HepG2 (cell line): ENCODE data around the gene STK36. TPM values are rescaled to one million over a fixed set of nuclear protein-coding genes. Genes with fewer than 3 reads are reported as not detected.
A peak's percentile ranks its signal among the peaks of the same experiment; 100 is the strongest.

Experiments
- ATAC-seq: fragments of 200-7000 bp; cut with Tn5 transposase; 3 replicates; pipeline ENCODE4 v1.9.1; 2020; ENCODE audit warnings: mild to moderate bottlenecking, moderate library complexity
- BruUV-seq: library from RNA; stranded (reverse); fragments of 400-500 nt; replicated peaks from 2 replicates; lab custom pipeline; 2021; lab: Mats Ljungman, UMichigan
- CTCF ChIA-PET: fragments of 300-600 bp; formaldehyde crosslinking; extraction: SDS; loops from one replicate; lab custom pipeline; 2021; ENCODE audit warnings: low total read pairs, inconsistent platforms, low intra/inter-chr PET ratio; lab: Yijun Ruan, JAX
- POLR2A ChIA-PET: fragments of 350-600 bp; sonication (Branson Sonifier 250); formaldehyde crosslinking; loops from one replicate; lab custom pipeline; 2020; ENCODE audit warnings: antibody characterized with exemption, inconsistent platforms; lab: Yijun Ruan, JAX
- DNase-seq: peaks from one replicate; pipeline ENCODE4 v3.0.0-alpha.2; 2015; ENCODE audit warnings: low spot score
- FAIRE-seq: peaks from 3 replicates; lab custom pipeline; 2011; peaks lifted over from hg19 to GRCh38; lab: Jason Lieb, UNC
- H2AFZ ChIP-seq: one replicate; pipeline ENCODE4 v1.6.1; 2011; ENCODE audit warnings: low read length, inconsistent platforms
- H3K27ac ChIP-seq: fragments of 300-600 bp; 3 replicates; pipeline ENCODE4 v1.8.0; 2011; ENCODE audit warnings: mixed run types, mild to moderate bottlenecking, mixed read lengths, low read length, inconsistent platforms; ENCODE audit not compliant: insufficient read depth; ENCODE audit errors: extremely low read length
- H3K27me3 ChIP-seq, 2 experiments: fragments of 200-600 bp in 1 of 2; 2 replicates in 1 of 2; 3 replicates in 1 of 2; pipeline versions ENCODE4 v1.6.0 to v1.8.0; 2011; ENCODE audit warnings: low read length in 2 of 2, mild to moderate bottlenecking in 2 of 2, moderate library complexity in 2 of 2, inconsistent platforms in 1 of 2; ENCODE audit not compliant: insufficient read depth in 2 of 2, control insufficient read depth in 1 of 2
- H3K36me3 ChIP-seq, 2 experiments: fragments of 200-600 bp in 1 of 2; replicated peaks in 1 of 2; 2 replicates in 1 of 2; 3 replicates in 1 of 2; pipeline versions ENCODE4 v1.5.1 to v1.8.0; 2011; ENCODE audit warnings: low read length in 2 of 2, inconsistent platforms in 1 of 2; ENCODE audit not compliant: insufficient read depth in 2 of 2, control insufficient read depth in 1 of 2
- H3K4me1 ChIP-seq: 2 replicates; pipeline ENCODE4 v1.5.1; 2012; ENCODE audit warnings: low read length, inconsistent platforms; ENCODE audit not compliant: insufficient read depth
- H3K4me2 ChIP-seq: 2 replicates; pipeline ENCODE4 v1.6.0; 2011; ENCODE audit warnings: low read depth, low read length, inconsistent platforms
- H3K4me3 ChIP-seq, 3 experiments: fragments of 200-600 bp in 1 of 3; sonication (generic), shearing (Covaris generic) in 1 of 3; replicated peaks in 1 of 3; 2 replicates each; pipeline ENCODE4 v1.5.1; 2011 to 2016; ENCODE audit warnings: low read length in 3 of 3, inconsistent platforms in 2 of 3, low read depth in 2 of 3, mild to moderate bottlenecking in 2 of 3, control low read depth in 1 of 3, mixed read lengths in 1 of 3; ENCODE audit not compliant: insufficient read depth in 1 of 3
- H3K79me2 ChIP-seq: one replicate; pipeline ENCODE4 v1.6.1; 2011; ENCODE audit warnings: low read length, inconsistent platforms; ENCODE audit not compliant: insufficient read depth
- H3K9ac ChIP-seq: 2 replicates; pipeline ENCODE4 v1.6.0; 2011; ENCODE audit warnings: mild to moderate bottlenecking, low read depth, low read length, inconsistent platforms; ENCODE audit not compliant: insufficient read depth
- H3K9me3 ChIP-seq: 2 replicates; pipeline ENCODE4 v1.5.1; 2012; ENCODE audit warnings: mild to moderate bottlenecking, low read length
- H4K20me1 ChIP-seq: 2 replicates; pipeline ENCODE4 v1.6.0; 2011; ENCODE audit warnings: inconsistent platforms, mild to moderate bottlenecking, low read length, moderate library complexity; ENCODE audit not compliant: insufficient read depth
- FOXJ3 ChIP-seq: sonication (generic); formaldehyde crosslinking; IDR thresholded peaks from 2 replicates; pipeline ENCODE4 v1.4.0; 2020; ENCODE audit warnings: missing genetic modification reagents, mild to moderate bottlenecking, borderline replicate concordance
- ISL2 ChIP-seq: sonication (generic); formaldehyde crosslinking; IDR thresholded peaks from 2 replicates; pipeline ENCODE4 v1.5.0; 2020; ENCODE audit warnings: missing genetic modification reagents
- MTA1 ChIP-seq: sonication (generic); formaldehyde crosslinking; IDR thresholded peaks from 2 replicates; pipeline ENCODE4 v1.4.0; 2020; ENCODE audit warnings: missing genetic modification reagents, mild to moderate bottlenecking, borderline replicate concordance
- PAWR ChIP-seq: sonication (generic); formaldehyde crosslinking; IDR thresholded peaks from 2 replicates; pipeline ENCODE4 v1.4.0; 2020; ENCODE audit warnings: missing genetic modification reagents, mild to moderate bottlenecking, borderline replicate concordance
- ZNF136 ChIP-seq: sonication (generic); formaldehyde crosslinking; IDR thresholded peaks from 2 replicates; pipeline ENCODE4 v1.8.1; 2022; ENCODE audit warnings: low read depth, mild to moderate bottlenecking, moderate library complexity, missing genetic modification reagents
- WGBS: methylation state at CpG from one replicate; pipeline ENCODE4 v1.1.6; 2017; ENCODE audit warnings: low lambda C conversion rate; 5-methylcytosine and 5-hydroxymethylcytosine counted together
- in situ Hi-C: cut with HindIII; loops from 2 replicates; pipeline ENCODE4 v1.10.0; 2017; ENCODE audit warnings: low pct_unique_long_range_greater_than_20kb; ENCODE audit not compliant: extremely low pct_ligation_motif_present
- intact Hi-C: fragments of 100-400 bp; cut with micrococcal nuclease; formaldehyde crosslinking; loops from one replicate; pipeline ENCODE4 v1.10.0; 2022; ENCODE audit not compliant: unreplicated experiment
- polyA plus RNA-seq, 8 experiments: library from polyadenylated mRNA; depleted of rRNA in 3 of 8; stranded (reverse) in 7 of 8; unstranded in 1 of 8; fragments of >200 nt; fragmentation: Illumina TruSeq in 4 of 8; extraction: Trizol in 4 of 8; gene quantifications; 2 replicates each; pipeline versions ENCODE4 v1.2.1 to v1.2.3, GENCODE V29; 2011 to 2016; ENCODE audit warnings: low read depth in 4 of 8, missing spikeins in 1 of 8, mixed read lengths in 1 of 8; ENCODE audit not compliant: insufficient read depth in 1 of 8
- total RNA-seq, 5 experiments: library from RNA; depleted of rRNA; stranded (reverse); fragments of >200 nt; fragmentation: Illumina TruSeq; extraction: Trizol; gene quantifications; 2 replicates each; pipeline ENCODE4 v1.2.3, GENCODE V29; 2016; ENCODE audit warnings: low read depth in 1 of 5
- TF ChIP-seq, protein P1 (sequence below): sonication (generic); formaldehyde crosslinking; conservative IDR thresholded peaks from 2 replicates; pipeline ENCODE4 v1.8.0; 2022; ENCODE audit warnings: missing genetic modification reagents
- TF ChIP-seq, protein P2 (sequence below): sonication (generic); formaldehyde crosslinking; IDR thresholded peaks from 2 replicates; pipeline ENCODE4 v1.4.0; 2020; ENCODE audit warnings: missing genetic modification reagents

STK36 gene
- total and polyA plus RNA-seq, 2 of the 13 experiments (the other 11 are each of a cell fraction or from before 2014, with no cell fraction given) = 45.9 to 83.5 TPM

GRCh38 chr2:218726004-218726574 is 54.2 kb downstream of the STK36 start:
- H3K4me3 ChIP-seq = no peak overlapping the region
- intact Hi-C loops = no loop called here
- no peaks in the 10 kb centered on the region; the same call in 1 of the 2 replicates for H4K20me1 ChIP-seq
- CTCF ChIA-PET = interaction anchor here (6.7 kb wide), 1 partner anchor 122 kb away, joined by 241 read pairs; no protein-coding TSS in a partner anchor
- H3K27ac ChIP-seq = no peak overlapping the region
- H3K27me3 ChIP-seq = no peaks in the 10 kb centered on the region
- H3K4me2 ChIP-seq = no peak overlapping the region
- H2AFZ ChIP-seq = no peak overlapping the region
- H3K4me1 ChIP-seq = peaks cover 41% of the 10 kb centered on the region
- BruUV-seq = no TSS peak
- peaks cover 82% of the 10 kb centered on the region for H3K79me2 ChIP-seq
- no peak for DNase-seq
- TF ChIP-seq PAWR (CRISPR knock-in tag) = no peak
- TF ChIP-seq, protein P1, sequence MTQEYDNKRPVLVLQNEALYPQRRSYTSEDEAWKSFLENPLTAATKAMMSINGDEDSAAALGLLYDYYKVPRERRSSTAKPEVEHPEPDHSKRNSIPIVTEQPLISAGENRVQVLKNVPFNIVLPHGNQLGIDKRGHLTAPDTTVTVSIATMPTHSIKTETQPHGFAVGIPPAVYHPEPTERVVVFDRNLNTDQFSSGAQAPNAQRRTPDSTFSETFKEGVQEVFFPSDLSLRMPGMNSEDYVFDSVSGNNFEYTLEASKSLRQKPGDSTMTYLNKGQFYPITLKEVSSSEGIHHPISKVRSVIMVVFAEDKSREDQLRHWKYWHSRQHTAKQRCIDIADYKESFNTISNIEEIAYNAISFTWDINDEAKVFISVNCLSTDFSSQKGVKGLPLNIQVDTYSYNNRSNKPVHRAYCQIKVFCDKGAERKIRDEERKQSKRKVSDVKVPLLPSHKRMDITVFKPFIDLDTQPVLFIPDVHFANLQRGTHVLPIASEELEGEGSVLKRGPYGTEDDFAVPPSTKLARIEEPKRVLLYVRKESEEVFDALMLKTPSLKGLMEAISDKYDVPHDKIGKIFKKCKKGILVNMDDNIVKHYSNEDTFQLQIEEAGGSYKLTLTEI (CRISPR knock-in tag) = no peak
- TF ChIP-seq MTA1 (CRISPR knock-in tag) = no peak
- TF ChIP-seq, protein P2, sequence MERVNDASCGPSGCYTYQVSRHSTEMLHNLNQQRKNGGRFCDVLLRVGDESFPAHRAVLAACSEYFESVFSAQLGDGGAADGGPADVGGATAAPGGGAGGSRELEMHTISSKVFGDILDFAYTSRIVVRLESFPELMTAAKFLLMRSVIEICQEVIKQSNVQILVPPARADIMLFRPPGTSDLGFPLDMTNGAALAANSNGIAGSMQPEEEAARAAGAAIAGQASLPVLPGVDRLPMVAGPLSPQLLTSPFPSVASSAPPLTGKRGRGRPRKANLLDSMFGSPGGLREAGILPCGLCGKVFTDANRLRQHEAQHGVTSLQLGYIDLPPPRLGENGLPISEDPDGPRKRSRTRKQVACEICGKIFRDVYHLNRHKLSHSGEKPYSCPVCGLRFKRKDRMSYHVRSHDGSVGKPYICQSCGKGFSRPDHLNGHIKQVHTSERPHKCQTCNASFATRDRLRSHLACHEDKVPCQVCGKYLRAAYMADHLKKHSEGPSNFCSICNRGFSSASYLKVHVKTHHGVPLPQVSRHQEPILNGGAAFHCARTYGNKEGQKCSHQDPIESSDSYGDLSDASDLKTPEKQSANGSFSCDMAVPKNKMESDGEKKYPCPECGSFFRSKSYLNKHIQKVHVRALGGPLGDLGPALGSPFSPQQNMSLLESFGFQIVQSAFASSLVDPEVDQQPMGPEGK = no peak
- TF ChIP-seq ZNF136 (CRISPR knock-in tag) = peak; percentile 97; the same call in 1 of the 2 replicates
- no peak for TF ChIP-seq ISL2 (CRISPR knock-in tag)
- 0 out of 2 replicates have a peak, but pooled peaks have one; percentile 18 for TF ChIP-seq FOXJ3 (CRISPR knock-in tag)
- H3K36me3 ChIP-seq = peaks cover 5 to 22% of the 10 kb centered on the region in 2 experiments; a peak in 3 of 5 replicates
- no peak overlapping the region for H3K9ac ChIP-seq
- WGBS = 98% methylated on average over 6 of the region's 6 CpGs
- no peak for ATAC-seq
- H3K9me3 ChIP-seq = peaks cover 27% of the 10 kb centered on the region
- in situ Hi-C loops = loop anchor here (25.0 kb wide), 1 partner anchor 111 kb away; the partner anchor contains the start of gene PRKAG3
- POLR2A ChIA-PET = no interaction called here
- FAIRE-seq = no peak
